OCI-LY1 (cell line): Measurements from ENCODE around the gene GPR148.

Experiments used
- H2AFZ ChIP-seq: fragments of 200-600 bp; sonication (generic), shearing (Covaris generic); 2 replicates; pipeline ENCODE4 v1.6.0; 2014; ENCODE audit warnings: antibody characterized with exemption, mild to moderate bottlenecking, low read length
- H3F3A ChIP-seq: fragments of 200-600 bp; sonication (generic), shearing (Covaris generic); 2 replicates; pipeline ENCODE4 v1.6.0; 2014; ENCODE audit warnings: mild to moderate bottlenecking, antibody characterized with exemption, low read length, moderate library complexity; ENCODE audit not compliant: insufficient read depth
- H3K27ac ChIP-seq: fragments of 200-600 bp; sonication (generic); 2 replicates; pipeline ENCODE4 v1.5.1; 2014; ENCODE audit warnings: low read length, mixed run types, mild to moderate bottlenecking, low read depth; ENCODE audit not compliant: poor library complexity, severe bottlenecking
- H3K27me3 ChIP-seq: fragments of 200-600 bp; sonication (generic); 2 replicates; pipeline ENCODE4 v1.6.0; 2014; ENCODE audit warnings: antibody characterized with exemption, mild to moderate bottlenecking, low read length, moderate library complexity; ENCODE audit not compliant: insufficient read depth
- H3K36me3 ChIP-seq: fragments of 200-600 bp; sonication (generic); 2 replicates; pipeline ENCODE4 v1.6.1; 2014; ENCODE audit warnings: mild to moderate bottlenecking, antibody characterized with exemption, low read length, moderate library complexity, mixed read lengths; ENCODE audit not compliant: insufficient read depth
- H3K4me1 ChIP-seq: fragments of 200-600 bp; sonication (generic); 2 replicates; pipeline ENCODE4 v1.5.1; 2014; ENCODE audit warnings: mild to moderate bottlenecking, low read length, moderate library complexity; ENCODE audit not compliant: insufficient read depth, severe bottlenecking
- H3K4me2 ChIP-seq: fragments of 200-600 bp; sonication (generic), shearing (Covaris generic); 2 replicates; pipeline ENCODE4 v1.6.1; 2014; ENCODE audit warnings: low read length
- H3K4me3 ChIP-seq: fragments of 200-600 bp; sonication (generic); 2 replicates; pipeline ENCODE4 v1.5.1; 2014; ENCODE audit warnings: low read length, low read depth, mild to moderate bottlenecking, mixed read lengths; ENCODE audit not compliant: poor library complexity, severe bottlenecking
- H3K79me2 ChIP-seq: fragments of 200-600 bp; shearing (Covaris generic); 2 replicates; pipeline ENCODE4 v1.6.1; 2016; ENCODE audit warnings: mixed run types, low read length, mixed read lengths; ENCODE audit not compliant: insufficient read depth
- H3K9ac ChIP-seq: fragments of 200-600 bp; sonication (generic), shearing (Covaris generic); 2 replicates; pipeline ENCODE4 v1.6.1; 2014; ENCODE audit warnings: mild to moderate bottlenecking, low read length, mixed read lengths
- H3K9me2 ChIP-seq: fragments of 200-600 bp; sonication (generic), shearing (Covaris generic); 2 replicates; pipeline ENCODE4 v1.6.1; 2014; ENCODE audit warnings: low read depth, mild to moderate bottlenecking, low read length, mixed read lengths
- H3K9me3 ChIP-seq: fragments of 200-600 bp; shearing (Covaris generic); 2 replicates; pipeline ENCODE4 v1.6.1; 2014; ENCODE audit warnings: low read length, mixed read lengths
- H4K20me1 ChIP-seq: fragments of 200-600 bp; sonication (generic), shearing (Covaris generic); 2 replicates; pipeline ENCODE4 v1.6.0; 2016; ENCODE audit warnings: mild to moderate bottlenecking, low read length; ENCODE audit not compliant: insufficient read depth
- EZH2 ChIP-seq: fragments of 200-600 bp; sonication (generic), shearing (Covaris generic); IDR thresholded peaks from 2 replicates; pipeline ENCODE4 v1.8.0; 2017; ENCODE audit warnings: borderline replicate concordance, mixed run types, mild to moderate bottlenecking, antibody characterized with exemption, low read length, moderate library complexity, mixed read lengths
- TF ChIP-seq, protein P1 (sequence below): fragments of 200-600 bp; sonication (generic), shearing (Covaris generic); IDR thresholded peaks from 2 replicates; pipeline ENCODE4 v1.5.1; 2017; ENCODE audit warnings: mild to moderate bottlenecking, antibody characterized with exemption, low read length, moderate library complexity, mixed read lengths

GPR148 gene

GRCh38 chr2:130764821-130765115, 35.9 kb downstream of the GPR148 start:
- H3K79me2 ChIP-seq: no peaks in the 10 kb centered on the region
- H3K4me2 ChIP-seq: no peak overlapping the region
- TF ChIP-seq EZH2: no peak
- TF ChIP-seq, protein P1, sequence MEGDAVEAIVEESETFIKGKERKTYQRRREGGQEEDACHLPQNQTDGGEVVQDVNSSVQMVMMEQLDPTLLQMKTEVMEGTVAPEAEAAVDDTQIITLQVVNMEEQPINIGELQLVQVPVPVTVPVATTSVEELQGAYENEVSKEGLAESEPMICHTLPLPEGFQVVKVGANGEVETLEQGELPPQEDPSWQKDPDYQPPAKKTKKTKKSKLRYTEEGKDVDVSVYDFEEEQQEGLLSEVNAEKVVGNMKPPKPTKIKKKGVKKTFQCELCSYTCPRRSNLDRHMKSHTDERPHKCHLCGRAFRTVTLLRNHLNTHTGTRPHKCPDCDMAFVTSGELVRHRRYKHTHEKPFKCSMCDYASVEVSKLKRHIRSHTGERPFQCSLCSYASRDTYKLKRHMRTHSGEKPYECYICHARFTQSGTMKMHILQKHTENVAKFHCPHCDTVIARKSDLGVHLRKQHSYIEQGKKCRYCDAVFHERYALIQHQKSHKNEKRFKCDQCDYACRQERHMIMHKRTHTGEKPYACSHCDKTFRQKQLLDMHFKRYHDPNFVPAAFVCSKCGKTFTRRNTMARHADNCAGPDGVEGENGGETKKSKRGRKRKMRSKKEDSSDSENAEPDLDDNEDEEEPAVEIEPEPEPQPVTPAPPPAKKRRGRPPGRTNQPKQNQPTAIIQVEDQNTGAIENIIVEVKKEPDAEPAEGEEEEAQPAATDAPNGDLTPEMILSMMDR: no peak

DNA sequence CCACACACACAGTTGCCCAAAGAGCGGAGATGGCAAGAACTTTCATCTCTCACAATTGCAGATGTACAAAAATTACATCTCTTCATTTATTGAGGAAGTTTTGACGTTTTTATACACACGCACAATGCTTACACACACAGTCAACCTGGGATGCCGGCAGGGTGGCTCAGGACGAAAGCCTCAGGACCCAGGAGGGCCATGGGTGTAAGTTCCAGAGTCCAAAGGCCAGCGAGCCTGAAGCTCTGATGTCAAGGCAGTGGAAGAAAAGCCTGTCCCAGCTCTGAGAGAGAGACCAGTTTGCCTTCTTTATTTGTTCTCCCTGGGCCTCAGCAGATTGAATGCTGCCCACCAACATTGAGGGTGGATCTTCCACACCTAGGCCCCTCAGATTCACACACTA, 36.6 kb downstream of the GPR148 start:
- Histone ChIP-seq H3K79me2 (no peaks in the 10 kb centered on the region), H3K9me3 (no peaks in the 10 kb centered on the region), H3F3A (no peaks in the 10 kb centered on the region), H2AFZ (no peak overlapping the region), H4K20me1 (no peaks in the 10 kb centered on the region), H3K36me3 (no peaks in the 10 kb centered on the region), H3K9me2 (no peaks in the 10 kb centered on the region), H3K27me3 (no peaks in the 10 kb centered on the region), H3K9ac (no peak overlapping the region), H3K4me3 (no peak overlapping the region), H3K27ac (no peak overlapping the region), H3K4me2 (no peak overlapping the region), H3K4me1 (no peaks in the 10 kb centered on the region)
- TF ChIP-seq, protein P1: no peak
- no peak for TF ChIP-seq EZH2

More at GRCh38 chr2:130764821-130765115, 35.9 kb downstream of the GPR148 start:
- Histone ChIP-seq H4K20me1 (no peaks in the 10 kb centered on the region), H3K4me1 (no peaks in the 10 kb centered on the region), H3K36me3 (no peaks in the 10 kb centered on the region), H3K9me3 (no peaks in the 10 kb centered on the region), H3K27me3 (no peaks in the 10 kb centered on the region), H3F3A (no peaks in the 10 kb centered on the region), H3K4me3 (no peak overlapping the region), H2AFZ (no peak overlapping the region), H3K9me2 (no peaks in the 10 kb centered on the region), H3K27ac (no peak overlapping the region), H3K9ac (no peak overlapping the region)

- TF ChIP-seq, protein P1: no peak
- no peak for TF ChIP-seq EZH2
- H3K79me2 ChIP-seq: no peaks in the 10 kb centered on the region
- no peak overlapping the region for H2AFZ ChIP-seq
- no peak overlapping the region for H3K4me2 ChIP-seq
- no peaks in the 10 kb centered on the region for H3F3A ChIP-seq
- H3K9ac ChIP-seq: no peak overlapping the region
- H3K27ac ChIP-seq: no peak overlapping the region
- no peaks in the 10 kb centered on the region for H3K9me2 ChIP-seq
- no peak overlapping the region for H3K4me3 ChIP-seq
- no peaks in the 10 kb centered on the region for H3K9me3 ChIP-seq
- no peaks in the 10 kb centered on the region for H3K36me3 ChIP-seq
- no peaks in the 10 kb centered on the region for H4K20me1 ChIP-seq
- no peaks in the 10 kb centered on the region for H3K4me1 ChIP-seq
- H3K27me3 ChIP-seq: no peaks in the 10 kb centered on the region
Measured at GRCh38 chr2:130766037-130766436, 37.2 kb downstream of the GPR148 start.
